ENCODE data around the gene ZBTB44. TPM values are rescaled to one million over a fixed set of nuclear protein-coding genes. Genes with fewer than 3 reads are reported as not detected.

The ZBTB44 gene
- total RNA-seq, 2 donors from 2014 or later: 47.7 to 48.1 TPM

Other genes starting within 250 kb of the ZBTB44 start
- gene APLP2, start 245.0 kb downstream of the ZBTB44 start, total RNA-seq: 10 to 100 TPM; 37.7 to 44.4 TPM
- gene ST14, start 155.1 kb downstream of the ZBTB44 start, total RNA-seq: 1 to 10 TPM in 1 of 2 donors, under 1 TPM in 1; 0.81 to 1.1 TPM
- not detected for gene ADAMTS8, start 113.7 kb upstream of the ZBTB44 start, total RNA-seq
- gene ADAMTS15, start 133.7 kb upstream of the ZBTB44 start, total RNA-seq: not detected

All from T-helper 17 cell (primary cell).